ENCODE results near the gene PLXDC1.

DNA sequence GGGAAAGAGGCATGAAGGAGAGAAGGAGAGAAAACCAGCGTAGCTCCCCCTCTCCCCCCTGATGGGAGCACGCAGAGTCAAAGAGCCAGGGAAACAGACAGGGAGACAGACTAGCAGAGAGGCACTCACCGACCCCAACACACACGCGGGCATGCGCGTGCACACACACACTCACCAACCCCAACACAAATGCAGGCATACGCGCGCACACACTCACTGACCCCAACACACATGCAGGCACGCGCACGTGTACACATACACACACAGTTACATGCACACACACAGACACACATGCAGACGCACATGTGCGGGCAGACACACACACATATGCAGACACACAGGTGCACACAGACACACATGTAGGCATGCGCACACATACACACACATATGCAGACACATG lies 41.5 kb upstream of the PLXDC1 start:
- no peak for TF ChIP-seq CEBPB (IDR thresholded peaks at IDR 0.05)
- no peak for TF ChIP-seq YY1 (IDR thresholded peaks at IDR 0.05; ENCODE audit: low read depth)
- TF ChIP-seq, protein P1, sequence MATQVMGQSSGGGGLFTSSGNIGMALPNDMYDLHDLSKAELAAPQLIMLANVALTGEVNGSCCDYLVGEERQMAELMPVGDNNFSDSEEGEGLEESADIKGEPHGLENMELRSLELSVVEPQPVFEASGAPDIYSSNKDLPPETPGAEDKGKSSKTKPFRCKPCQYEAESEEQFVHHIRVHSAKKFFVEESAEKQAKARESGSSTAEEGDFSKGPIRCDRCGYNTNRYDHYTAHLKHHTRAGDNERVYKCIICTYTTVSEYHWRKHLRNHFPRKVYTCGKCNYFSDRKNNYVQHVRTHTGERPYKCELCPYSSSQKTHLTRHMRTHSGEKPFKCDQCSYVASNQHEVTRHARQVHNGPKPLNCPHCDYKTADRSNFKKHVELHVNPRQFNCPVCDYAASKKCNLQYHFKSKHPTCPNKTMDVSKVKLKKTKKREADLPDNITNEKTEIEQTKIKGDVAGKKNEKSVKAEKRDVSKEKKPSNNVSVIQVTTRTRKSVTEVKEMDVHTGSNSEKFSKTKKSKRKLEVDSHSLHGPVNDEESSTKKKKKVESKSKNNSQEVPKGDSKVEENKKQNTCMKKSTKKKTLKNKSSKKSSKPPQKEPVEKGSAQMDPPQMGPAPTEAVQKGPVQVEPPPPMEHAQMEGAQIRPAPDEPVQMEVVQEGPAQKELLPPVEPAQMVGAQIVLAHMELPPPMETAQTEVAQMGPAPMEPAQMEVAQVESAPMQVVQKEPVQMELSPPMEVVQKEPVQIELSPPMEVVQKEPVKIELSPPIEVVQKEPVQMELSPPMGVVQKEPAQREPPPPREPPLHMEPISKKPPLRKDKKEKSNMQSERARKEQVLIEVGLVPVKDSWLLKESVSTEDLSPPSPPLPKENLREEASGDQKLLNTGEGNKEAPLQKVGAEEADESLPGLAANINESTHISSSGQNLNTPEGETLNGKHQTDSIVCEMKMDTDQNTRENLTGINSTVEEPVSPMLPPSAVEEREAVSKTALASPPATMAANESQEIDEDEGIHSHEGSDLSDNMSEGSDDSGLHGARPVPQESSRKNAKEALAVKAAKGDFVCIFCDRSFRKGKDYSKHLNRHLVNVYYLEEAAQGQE (IDR thresholded peaks at IDR 0.05; ENCODE audit: low read depth) = no peak
- TF ChIP-seq, protein P2, sequence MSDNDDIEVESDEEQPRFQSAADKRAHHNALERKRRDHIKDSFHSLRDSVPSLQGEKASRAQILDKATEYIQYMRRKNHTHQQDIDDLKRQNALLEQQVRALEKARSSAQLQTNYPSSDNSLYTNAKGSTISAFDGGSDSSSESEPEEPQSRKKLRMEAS (IDR thresholded peaks at IDR 0.05) = no peak
- no peak for TF ChIP-seq EP300 (IDR thresholded peaks at IDR 0.05; ENCODE audit: borderline replicate concordance)
- no peak for TF ChIP-seq RAD21 (IDR thresholded peaks at IDR 0.05; ENCODE audit: low read depth)
- no peak for TF ChIP-seq NFIC (IDR thresholded peaks at IDR 0.05)
- TF ChIP-seq CREB1 (IDR thresholded peaks at IDR 0.05; ENCODE audit: low read depth) = no peak
- TF ChIP-seq TEAD4 (IDR thresholded peaks at IDR 0.05) = no peak
- no peak for TF ChIP-seq EGR1 (IDR thresholded peaks at IDR 0.05)
